K562 (cell line): Measurements from ENCODE around the gene GPX5. TPM values are rescaled to one million over a fixed set of nuclear protein-coding genes. Genes with fewer than 3 reads are reported as not detected.

Experiments
- AFF1 ChIP-seq, 2 experiments: fragments of 450-650 bp; IDR thresholded peaks; 2 replicates each; pipeline ENCODE4 v1.6.1; 2018; ENCODE audit warnings: mild to moderate bottlenecking in 2 of 2, low read depth in 1 of 2; ENCODE audit not compliant: partially characterized antibody in 2 of 2
- FOXK2 ChIP-seq, 2 experiments: fragments of 450-650 bp; IDR thresholded peaks in 1 of 2; conservative IDR thresholded peaks in 1 of 2; 2 replicates each; pipeline ENCODE4 v1.6.1; 2016; ENCODE audit warnings: low read depth in 2 of 2, mild to moderate bottlenecking in 1 of 2
- MLLT1 ChIP-seq, 2 experiments: fragments of 450-650 bp; IDR thresholded peaks; 2 replicates each; pipeline ENCODE4 v1.6.1; 2016
- MTA3 ChIP-seq: fragments of 450-650 bp; formaldehyde crosslinking; IDR thresholded peaks from 2 replicates; pipeline ENCODE4 v1.6.1; 2017; ENCODE audit warnings: mild to moderate bottlenecking, borderline replicate concordance
- SRSF3 ChIP-seq: fragments of 200-400 bp; formaldehyde crosslinking; IDR thresholded peaks from 2 replicates; pipeline ENCODE4 v1.6.1; 2016; ENCODE audit warnings: mild to moderate bottlenecking, low read length, moderate library complexity; ENCODE audit not compliant: insufficient read depth
- ZZZ3 ChIP-seq: fragments of 450-650 bp; IDR thresholded peaks from 2 replicates; pipeline ENCODE4 v1.6.1; 2016; ENCODE audit warnings: antibody characterized with exemption, mild to moderate bottlenecking, moderate library complexity
- polyA plus RNA-seq, 8 experiments: library from polyadenylated mRNA; depleted of rRNA in 4 of 8; stranded (reverse) in 5 of 8; unstranded in 3 of 8; fragments of >200 nt; fragmentation: Nextera tagmentation in 2 of 8; fragmentation: Illumina TruSeq in 1 of 8; extraction: Ambion mirVana in 2 of 8; extraction: Trizol in 1 of 8; gene quantifications; 2 replicates each; pipeline versions ENCODE4 v1.2.1 to v1.2.3, GENCODE V29; 2011 to 2014; ENCODE audit warnings: inconsistent platforms in 1 of 8, missing spikeins in 1 of 8
- total RNA-seq, 7 experiments: library from RNA; depleted of rRNA in 6 of 7; stranded (reverse); fragments of >200 nt in 6 of 7; fragmentation: Illumina TruSeq in 2 of 7; extraction: Trizol in 2 of 7; gene quantifications; 2 replicates each; pipeline versions ENCODE4 v1.2.1 to v1.2.3, GENCODE V29; 2011 to 2021; ENCODE audit warnings: low replicate concordance in 1 of 7

The GPX5 gene
- total and polyA plus RNA-seq, 9 of the 15 experiments (the other 6 are each of a cell fraction or from before 2014, with no cell fraction given) = 0.07 to 0.18 (median 0.15) TPM; not detected in 6

DNA sequence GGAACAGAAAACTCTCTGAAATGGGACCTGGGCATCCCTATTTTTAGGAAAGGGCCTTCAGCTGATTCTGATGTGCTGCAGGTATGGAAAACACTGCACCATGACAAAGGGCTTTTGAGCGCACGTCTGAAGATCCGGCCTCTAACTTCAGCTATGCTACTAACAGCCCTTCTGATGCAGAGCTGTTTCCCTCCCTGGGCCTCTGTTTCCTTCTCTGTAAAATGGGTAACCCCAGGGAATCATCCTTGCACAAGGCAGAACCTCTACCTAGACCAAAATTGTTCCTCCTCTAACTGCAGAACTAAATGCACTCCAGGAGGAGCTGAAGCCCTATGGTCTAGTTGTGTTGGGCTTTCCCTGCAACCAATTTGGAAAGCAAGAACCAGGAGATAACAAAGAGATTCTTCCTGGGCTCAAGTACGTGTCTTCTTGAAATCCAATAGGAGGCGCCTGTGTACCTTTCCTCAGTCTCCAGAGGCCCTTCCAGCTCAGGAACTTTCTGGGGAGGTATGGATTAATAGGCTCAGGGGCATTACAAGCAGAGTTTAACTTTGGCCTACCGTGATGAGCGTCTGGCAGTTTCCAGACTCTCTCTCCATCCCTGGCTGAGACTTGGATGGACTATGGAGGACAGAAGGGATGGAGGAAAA lies 5.9 kb downstream of the GPX5 start (continued):
- no peak for TF ChIP-seq SRSF3
- TF ChIP-seq MTA3 = peak; percentile 26; the same call in 1 of the 2 replicates
- 0 out of 4 replicates have a peak, but pooled peaks of 1 of the 2 experiments have one; percentile 6 for TF ChIP-seq FOXK2 (conservative IDR thresholded peaks at IDR 0.05 in 1 of 2, IDR thresholded peaks at IDR 0.05 in 1 of 2; ENCODE audit: low read depth in 2 of 2)
- peak in 1 of 2 experiments; percentile 21 for TF ChIP-seq AFF1 (IDR thresholded peaks at IDR 0.05; ENCODE audit: low read depth in 1 of 2, partially characterized antibody in 2 of 2)
- TF ChIP-seq ZZZ3 = no peak
- TF ChIP-seq MLLT1 (IDR thresholded peaks at IDR 0.05) = no peak
